HEK293 (cell line): ENCODE results near the gene MTA3.

Experiments
- CTCF ChIA-PET: fragments of 350-600 bp; formaldehyde crosslinking; extraction: SDS; loops from one replicate; lab custom pipeline; 2021; ENCODE audit warnings: antibody characterized with exemption; lab: Yijun Ruan, JAX
- POLR2A ChIA-PET: fragments of 300-600 bp; formaldehyde crosslinking; extraction: SDS; loops from one replicate; lab custom pipeline; 2020; ENCODE audit warnings: antibody characterized with exemption, inconsistent platforms; lab: Yijun Ruan, JAX
- H3K27ac ChIP-seq: fragments of 200-500 bp; sonication (Bioruptor generic); 2 replicates; pipeline ENCODE4 v1.5.1; 2014; ENCODE audit warnings: low read depth, low read length, control low read depth, inconsistent platforms; ENCODE audit errors: extremely low read depth
- H3K36me3 ChIP-seq, 2 experiments: fragments of 200-500 bp in 1 of 2; sonication (Bioruptor generic) in 1 of 2; 1 replicate in 1 of 2; 2 replicates in 1 of 2; pipeline ENCODE4 v1.5.1; 2014 to 2017; ENCODE audit warnings: inconsistent platforms in 2 of 2, low read length in 2 of 2; ENCODE audit not compliant: control insufficient read depth in 2 of 2, insufficient read depth in 1 of 2
- H3K4me1 ChIP-seq: fragments of 200-500 bp; sonication (Bioruptor generic); 2 replicates; pipeline ENCODE4 v1.5.1; 2014; ENCODE audit warnings: mild to moderate bottlenecking, low read length, inconsistent platforms; ENCODE audit not compliant: control insufficient read depth, insufficient read depth
- H3K4me3 ChIP-seq: 2 replicates; pipeline ENCODE4 v1.5.1; 2011; ENCODE audit warnings: low read depth, mild to moderate bottlenecking, control low read depth, low read length, moderate library complexity
- H3K9me3 ChIP-seq: fragments of 200-500 bp; sonication (Bioruptor generic); 2 replicates; pipeline ENCODE4 v1.5.1; 2014; ENCODE audit warnings: low read depth, low read length, inconsistent platforms; ENCODE audit not compliant: control insufficient read depth, insufficient read depth
- GLI2 ChIP-seq: fragments of 450-650 bp; formaldehyde crosslinking; IDR thresholded peaks from 2 replicates; pipeline ENCODE4; 2017; ENCODE audit warnings: missing biosample characterization, missing genetic modification characterization, low read depth, borderline replicate concordance
- GLIS2 ChIP-seq: fragments of 450-650 bp; formaldehyde crosslinking; IDR thresholded peaks from 2 replicates; pipeline ENCODE4 v1.5.1; 2016; ENCODE audit warnings: missing biosample characterization, missing genetic modification characterization
- KLF7 ChIP-seq: fragments of 450-650 bp; formaldehyde crosslinking; IDR thresholded peaks from 2 replicates; pipeline ENCODE4 v1.5.1; 2016; ENCODE audit warnings: missing biosample characterization, missing genetic modification characterization, borderline replicate concordance
- MYNN ChIP-seq: fragments of 450-650 bp; formaldehyde crosslinking; IDR thresholded peaks from 2 replicates; pipeline ENCODE4 v1.5.1; 2016; ENCODE audit warnings: missing biosample characterization, missing genetic modification characterization, borderline replicate concordance
- SCRT2 ChIP-seq: fragments of 450-650 bp; formaldehyde crosslinking; IDR thresholded peaks from 2 replicates; pipeline ENCODE4 v1.5.1; 2016; ENCODE audit warnings: missing biosample characterization, missing genetic modification characterization
- SP7 ChIP-seq: fragments of 450-650 bp; formaldehyde crosslinking; IDR thresholded peaks from 2 replicates; pipeline ENCODE4 v1.5.1; 2016; ENCODE audit warnings: missing biosample characterization, missing genetic modification characterization
- YY1 ChIP-seq: fragments of 450-650 bp; formaldehyde crosslinking; IDR thresholded peaks from 2 replicates; pipeline ENCODE4 v1.5.1; 2018; ENCODE audit warnings: missing biosample characterization, missing genetic modification characterization
- ZEB2 ChIP-seq: fragments of 450-650 bp; formaldehyde crosslinking; IDR thresholded peaks from 2 replicates; pipeline ENCODE4 v1.5.1; 2016; ENCODE audit warnings: missing biosample characterization, missing genetic modification characterization
- ZNF16 ChIP-seq: fragments of 450-650 bp; formaldehyde crosslinking; IDR thresholded peaks from 2 replicates; pipeline ENCODE4 v1.5.1; 2016; ENCODE audit warnings: low read depth, missing biosample characterization, missing genetic modification characterization
- ZNF169 ChIP-seq: fragments of 450-650 bp; formaldehyde crosslinking; IDR thresholded peaks from 2 replicates; pipeline ENCODE4 v1.5.1; 2016; ENCODE audit warnings: missing biosample characterization, missing genetic modification characterization
- ZNF19 ChIP-seq: fragments of 450-650 bp; formaldehyde crosslinking; IDR thresholded peaks from 2 replicates; pipeline ENCODE4; 2016; ENCODE audit warnings: missing biosample characterization, missing genetic modification characterization, low read depth
- ZNF433 ChIP-seq: fragments of 450-650 bp; formaldehyde crosslinking; IDR thresholded peaks from 2 replicates; pipeline ENCODE4 v1.5.1; 2016; ENCODE audit warnings: missing biosample characterization, missing genetic modification characterization, low read depth
- ZNF48 ChIP-seq: fragments of 450-650 bp; formaldehyde crosslinking; IDR thresholded peaks from 2 replicates; pipeline ENCODE4 v1.5.1; 2016; ENCODE audit warnings: missing biosample characterization, missing genetic modification characterization
- ZNF544 ChIP-seq: fragments of 450-650 bp; formaldehyde crosslinking; IDR thresholded peaks from 2 replicates; pipeline ENCODE4 v1.5.0; 2017; ENCODE audit warnings: missing biosample characterization, missing genetic modification characterization
- ZNF571 ChIP-seq: fragments of 450-650 bp; formaldehyde crosslinking; IDR thresholded peaks from 2 replicates; pipeline ENCODE4 v1.5.0; 2017; ENCODE audit warnings: missing biosample characterization, missing genetic modification characterization
- ZNF629 ChIP-seq: fragments of 450-650 bp; formaldehyde crosslinking; IDR thresholded peaks from 2 replicates; pipeline ENCODE4 v1.5.1; 2017; ENCODE audit warnings: missing biosample characterization, missing genetic modification characterization
- ZNF692 ChIP-seq: fragments of 450-650 bp; formaldehyde crosslinking; IDR thresholded peaks from 2 replicates; pipeline ENCODE4 v1.5.1; 2016; ENCODE audit warnings: missing biosample characterization, missing genetic modification characterization
- ZNF843 ChIP-seq: fragments of 450-650 bp; formaldehyde crosslinking; IDR thresholded peaks from 2 replicates; pipeline ENCODE4 v1.5.1; 2016; ENCODE audit warnings: missing biosample characterization, missing genetic modification characterization
- TF ChIP-seq, protein P1 (sequence below): fragments of 450-650 bp; formaldehyde crosslinking; IDR thresholded peaks from 2 replicates; pipeline ENCODE4 v1.5.1; 2016; ENCODE audit warnings: missing biosample characterization, missing genetic modification characterization
- TF ChIP-seq, protein P2 (sequence below): fragments of 450-650 bp; formaldehyde crosslinking; IDR thresholded peaks from 2 replicates; pipeline ENCODE4 v1.5.0; 2017; ENCODE audit warnings: missing biosample characterization, missing genetic modification characterization, borderline replicate concordance
- TF ChIP-seq, protein P3 (sequence below): fragments of 450-650 bp; formaldehyde crosslinking; IDR thresholded peaks from 2 replicates; pipeline ENCODE4 v1.5.1; 2016; ENCODE audit warnings: missing biosample characterization, missing genetic modification characterization

Gene MTA3

GRCh38 chr2:42800981-42801380 is 232.5 kb downstream of the MTA3 start (continued):
- TF ChIP-seq, protein P1, sequence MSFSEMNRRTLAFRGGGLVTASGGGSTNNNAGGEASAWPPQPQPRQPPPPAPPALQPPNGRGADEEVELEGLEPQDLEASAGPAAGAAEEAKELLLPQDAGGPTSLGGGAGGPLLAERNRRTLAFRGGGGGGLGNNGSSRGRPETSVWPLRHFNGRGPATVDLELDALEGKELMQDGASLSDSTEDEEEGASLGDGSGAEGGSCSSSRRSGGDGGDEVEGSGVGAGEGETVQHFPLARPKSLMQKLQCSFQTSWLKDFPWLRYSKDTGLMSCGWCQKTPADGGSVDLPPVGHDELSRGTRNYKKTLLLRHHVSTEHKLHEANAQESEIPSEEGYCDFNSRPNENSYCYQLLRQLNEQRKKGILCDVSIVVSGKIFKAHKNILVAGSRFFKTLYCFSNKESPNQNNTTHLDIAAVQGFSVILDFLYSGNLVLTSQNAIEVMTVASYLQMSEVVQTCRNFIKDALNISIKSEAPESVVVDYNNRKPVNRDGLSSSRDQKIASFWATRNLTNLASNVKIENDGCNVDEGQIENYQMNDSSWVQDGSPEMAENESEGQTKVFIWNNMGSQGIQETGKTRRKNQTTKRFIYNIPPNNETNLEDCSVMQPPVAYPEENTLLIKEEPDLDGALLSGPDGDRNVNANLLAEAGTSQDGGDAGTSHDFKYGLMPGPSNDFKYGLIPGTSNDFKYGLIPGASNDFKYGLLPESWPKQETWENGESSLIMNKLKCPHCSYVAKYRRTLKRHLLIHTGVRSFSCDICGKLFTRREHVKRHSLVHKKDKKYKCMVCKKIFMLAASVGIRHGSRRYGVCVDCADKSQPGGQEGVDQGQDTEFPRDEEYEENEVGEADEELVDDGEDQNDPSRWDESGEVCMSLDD (tag by site-specific recombination): no peak
- no peak for TF ChIP-seq ZNF629
- TF ChIP-seq ZNF571 (tag by site-specific recombination): no peak
- TF ChIP-seq, all 188 proteins: peak for 0

DNA sequence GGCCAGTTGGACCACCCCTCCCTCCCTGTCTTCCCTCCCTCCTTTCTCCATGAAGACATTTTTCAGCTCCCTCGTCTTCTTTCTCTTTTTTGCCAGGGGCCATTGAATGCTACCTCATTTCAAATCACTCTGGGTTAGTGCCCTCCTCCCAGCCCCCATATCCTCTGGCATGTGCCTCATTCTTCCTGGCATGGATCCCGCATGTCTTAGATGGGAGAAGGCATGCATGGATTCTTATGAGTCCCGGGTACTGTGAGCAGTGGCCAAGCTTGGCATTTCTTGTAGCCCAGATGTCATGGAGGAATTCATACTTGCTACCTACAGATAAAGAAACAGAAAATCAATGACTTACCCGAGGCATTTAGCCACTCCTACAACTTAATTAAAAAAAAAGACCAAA is 232.9 kb downstream of the MTA3 start:
- CTCF ChIA-PET: interaction anchor here (1.3 kb wide), 1 partner anchor 416 kb away, joined by 3 read pairs; no protein-coding TSS in a partner anchor
- Histone ChIP-seq H3K4me3 (no peak overlapping the region), H3K36me3 (no peaks in the 10 kb centered on the region), H3K4me1 (no peaks in the 10 kb centered on the region), H3K9me3 (no peaks in the 10 kb centered on the region), H3K27ac (no peak overlapping the region)
- TF ChIP-seq YY1: no peak
- TF ChIP-seq ZNF48 (tag by site-specific recombination): no peak
- TF ChIP-seq MYNN (tag by site-specific recombination): no peak
- TF ChIP-seq ZNF433 (tag by site-specific recombination): no peak
- no peak for TF ChIP-seq ZNF169 (tag by site-specific recombination)
- TF ChIP-seq ZNF16 (tag by site-specific recombination): no peak
- TF ChIP-seq, protein P2, sequence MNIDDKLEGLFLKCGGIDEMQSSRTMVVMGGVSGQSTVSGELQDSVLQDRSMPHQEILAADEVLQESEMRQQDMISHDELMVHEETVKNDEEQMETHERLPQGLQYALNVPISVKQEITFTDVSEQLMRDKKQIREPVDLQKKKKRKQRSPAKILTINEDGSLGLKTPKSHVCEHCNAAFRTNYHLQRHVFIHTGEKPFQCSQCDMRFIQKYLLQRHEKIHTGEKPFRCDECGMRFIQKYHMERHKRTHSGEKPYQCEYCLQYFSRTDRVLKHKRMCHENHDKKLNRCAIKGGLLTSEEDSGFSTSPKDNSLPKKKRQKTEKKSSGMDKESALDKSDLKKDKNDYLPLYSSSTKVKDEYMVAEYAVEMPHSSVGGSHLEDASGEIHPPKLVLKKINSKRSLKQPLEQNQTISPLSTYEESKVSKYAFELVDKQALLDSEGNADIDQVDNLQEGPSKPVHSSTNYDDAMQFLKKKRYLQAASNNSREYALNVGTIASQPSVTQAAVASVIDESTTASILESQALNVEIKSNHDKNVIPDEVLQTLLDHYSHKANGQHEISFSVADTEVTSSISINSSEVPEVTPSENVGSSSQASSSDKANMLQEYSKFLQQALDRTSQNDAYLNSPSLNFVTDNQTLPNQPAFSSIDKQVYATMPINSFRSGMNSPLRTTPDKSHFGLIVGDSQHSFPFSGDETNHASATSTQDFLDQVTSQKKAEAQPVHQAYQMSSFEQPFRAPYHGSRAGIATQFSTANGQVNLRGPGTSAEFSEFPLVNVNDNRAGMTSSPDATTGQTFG: no peak
- TF ChIP-seq KLF7: no peak
- TF ChIP-seq, protein P3, sequence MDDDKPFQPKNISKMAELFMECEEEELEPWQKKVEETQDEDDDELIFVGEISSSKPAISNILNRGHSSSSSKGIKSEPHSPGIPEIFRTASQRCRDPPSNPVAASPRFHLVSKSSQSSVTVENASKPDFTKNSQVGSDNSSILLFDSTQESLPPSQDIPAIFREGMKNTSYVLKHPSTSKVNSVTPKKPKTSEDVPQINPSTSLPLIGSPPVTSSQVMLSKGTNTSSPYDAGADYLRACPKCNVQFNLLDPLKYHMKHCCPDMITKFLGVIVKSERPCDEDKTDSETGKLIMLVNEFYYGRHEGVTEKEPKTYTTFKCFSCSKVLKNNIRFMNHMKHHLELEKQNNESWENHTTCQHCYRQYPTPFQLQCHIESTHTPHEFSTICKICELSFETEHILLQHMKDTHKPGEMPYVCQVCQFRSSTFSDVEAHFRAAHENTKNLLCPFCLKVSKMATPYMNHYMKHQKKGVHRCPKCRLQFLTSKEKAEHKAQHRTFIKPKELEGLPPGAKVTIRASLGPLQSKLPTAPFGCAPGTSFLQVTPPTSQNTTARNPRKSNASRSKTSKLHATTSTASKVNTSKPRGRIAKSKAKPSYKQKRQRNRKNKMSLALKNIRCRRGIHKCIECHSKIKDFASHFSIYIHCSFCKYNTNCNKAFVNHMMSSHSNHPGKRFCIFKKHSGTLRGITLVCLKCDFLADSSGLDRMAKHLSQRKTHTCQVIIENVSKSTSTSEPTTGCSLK (tag by site-specific recombination): no peak
- no peak for TF ChIP-seq GLI2 (tag by site-specific recombination)
- POLR2A ChIA-PET: no interaction called here

GRCh38 chr2:42802150-42802549 is 233.7 kb downstream of the MTA3 start:
- H3K4me1 ChIP-seq: no peaks in the 10 kb centered on the region
- ChIA-PET CTCF (no interaction called here), POLR2A (no interaction called here)
- H3K4me3 ChIP-seq: no peak overlapping the region
- no peak overlapping the region for H3K27ac ChIP-seq
- TF ChIP-seq ZNF843 (tag by site-specific recombination) (no peak), SP7 (tag by site-specific recombination) (no peak), MYNN (tag by site-specific recombination) (no peak), GLIS2 (tag by site-specific recombination) (no peak), ZNF544 (no peak), ZNF692 (no peak), SCRT2 (tag by site-specific recombination) (no peak), ZNF19 (no peak), ZEB2 (tag by site-specific recombination) (no peak)
- H3K9me3 ChIP-seq: no peaks in the 10 kb centered on the region
- H3K36me3 ChIP-seq: no peaks in the 10 kb centered on the region
